Colonic mucosa (tissue), 4 donors: ENCODE data around the gene TMEM163. TPM values are rescaled to one million over a fixed set of nuclear protein-coding genes. Genes with fewer than 3 reads are reported as not detected.
"Not testable (repeated sequence)": the region's sequence is repeated elsewhere in the genome, so short reads cannot be mapped to it uniquely, and the experiment has no call there.

ENCODE experiments used
- DNase-seq: peaks from one replicate; pipeline ENCODE4 v3.0.0-alpha.2; 2020
- H3K27ac ChIP-seq: fragments of 200-600 bp; one replicate; pipeline ENCODE4 v1.8.0; 2021
- H3K27me3 ChIP-seq: fragments of 200-600 bp; one replicate; pipeline ENCODE4 v1.8.0; 2021
- H3K36me3 ChIP-seq: fragments of 200-600 bp; one replicate; pipeline ENCODE4 v1.8.0; 2021
- H3K4me1 ChIP-seq: fragments of 200-600 bp; one replicate; pipeline ENCODE4 v1.8.0; 2021; ENCODE audit warnings: mild to moderate bottlenecking
- H3K4me3 ChIP-seq: fragments of 200-600 bp; one replicate; pipeline ENCODE4 v1.8.0; 2021
- H3K9ac ChIP-seq, 2 donors: one replicate each; pipeline ENCODE4 v1.7.0; 2013; ENCODE audit warnings: control low read depth in 2 of 2, low read depth in 2 of 2, low read length in 2 of 2
- H3K9me3 ChIP-seq: fragments of 200-600 bp; one replicate; pipeline ENCODE4 v1.8.0; 2021
- CTCF ChIP-seq: fragments of 200-600 bp; IDR thresholded peaks from one replicate; pipeline ENCODE4 v1.8.0; 2022; ENCODE audit warnings: antibody characterized with exemption, mild to moderate bottlenecking
- intact Hi-C: fragments of 100-400 bp; cut with DNase I; formaldehyde crosslinking; loops from one replicate; pipeline ENCODE4 v1.14.1; 2022
- total RNA-seq, 2 donors: library from RNA; stranded (reverse); fragmentation: NEBNext Ultra II Directional in 1 of 2; extraction: Animal tissue kit (Norgen Biotek cat#: 25700) in 1 of 2; gene quantifications; one replicate each; pipeline ENCODE4 v1.2.1, GENCODE V29; 2021
- donor health status: healthy.
- donor health status: DM: no; HTN: no; CAD: no.
- donor health status: DM: no; HTN: no; CAD: no.

The TMEM163 gene
- total RNA-seq, 2 donors from 2014 or later = 0.29 TPM; not detected in 1

DNA sequence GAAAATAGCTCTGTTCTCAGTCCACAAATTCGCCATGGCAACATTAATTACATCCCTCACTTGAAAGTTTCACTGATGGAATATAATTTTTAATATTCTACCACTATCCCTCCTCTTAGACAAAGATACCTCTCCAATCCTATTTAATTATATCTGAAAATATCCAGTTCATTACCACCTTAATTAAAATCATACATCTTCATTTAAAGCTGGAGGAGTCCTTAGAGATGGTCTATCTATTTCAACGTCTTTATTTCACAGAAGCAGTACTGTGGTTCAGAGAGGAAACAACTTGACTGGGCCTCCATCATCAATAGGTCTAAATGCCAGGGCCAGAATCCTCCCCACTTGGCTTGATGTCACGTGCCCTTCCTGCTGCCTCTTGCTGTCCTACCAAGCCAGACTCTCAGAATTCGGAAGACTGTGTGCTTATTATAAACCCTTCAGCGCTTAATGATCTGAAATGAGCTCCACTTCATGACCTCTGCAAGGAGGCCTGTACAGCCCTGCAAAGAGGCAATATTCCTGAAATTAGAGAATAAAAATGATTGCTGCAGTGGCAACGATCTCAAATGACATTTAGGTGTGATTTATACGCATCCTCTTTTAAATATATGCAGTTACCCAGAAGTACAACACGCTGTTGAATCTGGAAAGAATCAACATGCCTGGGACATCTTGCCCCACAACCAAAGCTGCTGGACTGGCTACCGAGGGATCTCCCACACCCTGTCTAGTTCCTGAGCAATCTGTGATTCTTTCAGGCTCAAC lies 146.3 kb downstream of the TMEM163 start:
- Histone ChIP-seq H3K36me3 (no peaks in the 10 kb centered on the region), H3K9me3 (no peaks in the 10 kb centered on the region), H3K9ac (no peak overlapping the region), H3K4me3 (no peak overlapping the region), H3K27ac (no peak overlapping the region), H3K27me3 (no peaks in the 10 kb centered on the region), H3K4me1 (no peaks in the 10 kb centered on the region)
- intact Hi-C loops = no loop called here
- DNase-seq = no peak
- TF ChIP-seq CTCF = no peak

DNA sequence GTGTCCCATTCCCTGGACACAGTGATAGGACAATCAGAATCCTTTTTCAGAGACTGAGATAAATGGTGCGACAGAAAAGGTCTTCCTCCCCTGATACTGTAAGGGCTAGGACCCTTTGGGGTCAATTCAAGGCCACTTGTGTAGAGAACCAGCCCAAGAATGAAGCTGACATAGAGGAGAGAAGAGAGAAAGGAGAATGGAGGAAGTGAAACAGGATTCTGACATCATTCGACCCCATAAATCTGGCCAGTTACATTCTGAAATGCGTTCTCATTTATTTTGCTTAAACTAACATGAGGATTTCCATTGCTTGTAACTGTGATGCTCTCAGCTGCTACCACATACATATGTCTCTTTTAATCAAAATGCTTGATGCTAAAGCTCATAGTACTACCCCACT lies 148.1 kb downstream of the TMEM163 start:
- H3K27me3 ChIP-seq = no peaks in the 10 kb centered on the region
- intact Hi-C loops = no loop called here

DNA sequence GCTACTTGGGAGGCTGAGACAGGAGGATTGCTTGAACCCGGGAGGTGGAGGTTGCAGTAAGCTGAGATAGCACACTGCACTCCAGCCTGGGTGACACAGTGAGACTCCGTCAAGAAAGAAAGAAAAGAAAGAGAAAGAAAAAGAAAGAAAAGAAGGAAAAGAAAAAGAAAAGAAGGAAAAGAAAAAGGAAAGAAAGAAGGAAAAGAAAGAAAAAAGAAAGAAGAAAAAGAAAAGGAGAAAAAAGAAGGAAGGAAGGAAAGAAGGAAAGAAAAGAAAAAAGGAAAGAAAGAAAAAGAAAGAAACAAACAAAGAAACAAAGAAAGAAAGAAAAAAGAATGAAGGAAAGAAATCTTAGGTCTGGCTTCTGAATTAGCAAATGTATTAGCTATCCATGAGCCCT lies 150.4 kb downstream of the TMEM163 start:
- DNase-seq = no peak
- TF ChIP-seq CTCF = no peak
- Histone ChIP-seq H3K9me3 (no peaks in the 10 kb centered on the region), H3K27me3 (no peaks in the 10 kb centered on the region), H3K4me1 (no peaks in the 10 kb centered on the region), H3K27ac (no peak overlapping the region), H3K9ac (no peak overlapping the region), H3K4me3 (no peak overlapping the region), H3K36me3 (no peaks in the 10 kb centered on the region)
- intact Hi-C loops = no loop called here

More for the DNA sequence above, 148.1 kb downstream of the TMEM163 start:
- H3K9me3 ChIP-seq = no peaks in the 10 kb centered on the region
- no peaks in the 10 kb centered on the region for H3K36me3 ChIP-seq
- no peaks in the 10 kb centered on the region for H3K4me1 ChIP-seq
- no peak for TF ChIP-seq CTCF
- no peak overlapping the region for H3K4me3 ChIP-seq
- H3K9ac ChIP-seq = no peak overlapping the region
- DNase-seq = no peak
- no peak overlapping the region for H3K27ac ChIP-seq

GRCh38 chr2:134567666-134568065 lies 151.1 kb downstream of the TMEM163 start:
- Histone ChIP-seq H3K4me3 (no peak overlapping the region), H3K4me1 (no peaks in the 10 kb centered on the region), H3K27ac (no peak overlapping the region), H3K9me3 (no peaks in the 10 kb centered on the region), H3K27me3 (no peaks in the 10 kb centered on the region), H3K36me3 (no peaks in the 10 kb centered on the region), H3K9ac (no peak overlapping the region)
- DNase-seq = no peak
- intact Hi-C loops = no loop called here
- no peak for TF ChIP-seq CTCF

- H3K4me3 ChIP-seq, H3K27me3 ChIP-seq, DNase-seq, intact Hi-C loops, H3K27ac ChIP-seq, H3K9me3 ChIP-seq, H3K9ac ChIP-seq, H3K36me3 ChIP-seq, H3K4me1 ChIP-seq: not testable (repeated sequence)
These were observed 153.8 kb downstream of the TMEM163 start for GRCh38 chr2:134564955-134565354.

DNA sequence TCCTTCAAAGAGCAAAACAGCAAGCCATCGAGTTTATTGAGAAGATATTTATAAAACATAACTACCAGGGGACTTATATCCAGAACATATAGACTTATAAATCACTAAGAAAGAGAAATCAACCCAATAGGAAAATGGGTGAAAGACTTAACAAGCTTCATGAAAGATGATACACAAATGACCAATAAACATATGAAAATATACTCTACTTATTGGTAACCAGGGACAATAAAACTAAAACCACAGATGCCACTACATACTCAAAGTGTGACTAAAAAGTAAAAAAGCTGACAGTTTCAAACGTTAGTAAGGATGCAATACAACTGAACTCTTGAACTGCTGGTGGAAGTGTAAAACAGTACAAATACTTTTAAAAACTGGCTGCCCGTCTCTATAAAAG lies 154.3 kb downstream of the TMEM163 start:
- no peak overlapping the region for H3K4me3 ChIP-seq
- no peak for DNase-seq
- intact Hi-C loops = no loop called here
- no peaks in the 10 kb centered on the region for H3K36me3 ChIP-seq
- H3K27ac ChIP-seq = no peak overlapping the region
- no peak overlapping the region for H3K9ac ChIP-seq
- TF ChIP-seq CTCF = no peak
- no peaks in the 10 kb centered on the region for H3K27me3 ChIP-seq
- H3K9me3 ChIP-seq = no peaks in the 10 kb centered on the region
- no peaks in the 10 kb centered on the region for H3K4me1 ChIP-seq
